ENCODE data around the gene FBXL7.

- no peak for TF ChIP-seq REST (IDR thresholded peaks at IDR 0.05; ENCODE audit: low read depth)
- TF ChIP-seq NFIC (IDR thresholded peaks at IDR 0.05) = no peak
- no peak for TF ChIP-seq USF1 (IDR thresholded peaks at IDR 0.05)
- no peak for TF ChIP-seq CEBPB (IDR thresholded peaks at IDR 0.05)
- TF ChIP-seq TEAD4 (IDR thresholded peaks at IDR 0.05) = no peak
- TF ChIP-seq FOXM1 (IDR thresholded peaks at IDR 0.05; ENCODE audit: borderline replicate concordance, low read depth) = no peak
- no peak for TF ChIP-seq CREB1 (IDR thresholded peaks at IDR 0.05; ENCODE audit: low read depth)
- no peak for TF ChIP-seq TAF1 (IDR thresholded peaks at IDR 0.05; ENCODE audit: low read depth)
- TF ChIP-seq RAD21 (IDR thresholded peaks at IDR 0.05; ENCODE audit: low read depth) = no peak
- TF ChIP-seq MAX (IDR thresholded peaks at IDR 0.05) = no peak
- TF ChIP-seq EP300 (IDR thresholded peaks at IDR 0.05; ENCODE audit: borderline replicate concordance) = no peak
Observed at GRCh38 chr5:15500325-15501001, 483 bp downstream of the FBXL7 start.

Measured in Ishikawa (cell line).